ENCODE data around the gene ANKMY1. TPM values are rescaled to one million over a fixed set of nuclear protein-coding genes. Genes with fewer than 3 reads are reported as not detected.

The ANKMY1 gene
- polyA plus RNA-seq, 2 of the 4 experiments (the other 2 are of a cell fraction) = 10.6 to 16.5 TPM

GRCh38 chr2:240559286-240559685 lies 1.5 kb upstream of the ANKMY1 start:
- WGBS (ENCODE audit: missing lambda C conversion rate) = 87% methylated on average over 3 of the region's 3 CpGs
- ATAC-seq = no peak
- TF ChIP-seq ZSCAN20 (CRISPR knock-in tag; IDR thresholded peaks at IDR 0.05) = no peak
- no peak for TF ChIP-seq RFX5 (IDR thresholded peaks at IDR 0.05)
- no peak for TF ChIP-seq CBX8 (IDR thresholded peaks at IDR 0.05)
- TF ChIP-seq POLR2AphosphoS2 (conservative IDR thresholded peaks at IDR 0.05; ENCODE audit: low read length) = no peak
- no peak for TF ChIP-seq MAFK (IDR thresholded peaks at IDR 0.05; ENCODE audit: partially characterized antibody)
- TF ChIP-seq NR3C1 (IDR thresholded peaks at IDR 0.05) = no peak
- TF ChIP-seq EP300 (IDR thresholded peaks at IDR 0.05) = no peak
- no peak for TF ChIP-seq HOXB5 (CRISPR knock-in tag; IDR thresholded peaks at IDR 0.05)
- no peak for TF ChIP-seq TP53 (CRISPR knock-in tag; IDR thresholded peaks at IDR 0.05)
- no peak for TF ChIP-seq FOSL2 (IDR thresholded peaks at IDR 0.05)
- TF ChIP-seq FOSL2 (CRISPR knock-in tag; IDR thresholded peaks at IDR 0.05) = no peak
- no peak for TF ChIP-seq NPAS2 (CRISPR knock-in tag; IDR thresholded peaks at IDR 0.05; ENCODE audit: borderline replicate concordance)
- no peak for TF ChIP-seq HEYL (CRISPR knock-in tag; IDR thresholded peaks at IDR 0.05)
- no peak for TF ChIP-seq REST (IDR thresholded peaks at IDR 0.05)
- no peak for TF ChIP-seq HES2 (IDR thresholded peaks at IDR 0.05)
- TF ChIP-seq ATOH8 (CRISPR knock-in tag; IDR thresholded peaks at IDR 0.05; ENCODE audit: low read depth) = no peak
- ChIA-PET CTCF (no interaction called here), POLR2A (no interaction called here)
- peaks cover 25% of the 10 kb centered on the region for H3K4me1 ChIP-seq
- H3K4me3 ChIP-seq = peak overlapping the region; percentile 87
- H3K9me3 ChIP-seq = no peaks in the 10 kb centered on the region
- peak overlapping the region; percentile 83 for H3K4me2 ChIP-seq
- peak overlapping the region; percentile 98 to 100; a peak in 4 of 6 replicates for H3K27ac ChIP-seq
- FAIRE-seq = no peak
- no peak for DNase-seq (ENCODE audit: low read depth in 1 of 2, low spot score in 1 of 2)

GRCh38 chr2:240558236-240558761 lies 511 bp upstream of the ANKMY1 start:
- 94% methylated on average over 18 of the region's 18 CpGs for WGBS (ENCODE audit: missing lambda C conversion rate)
- CTCF ChIA-PET = interaction anchor here (2.0 kb wide), 1 partner anchor 8 kb away, joined by 9 read pairs; no protein-coding TSS in a partner anchor
- TF ChIP-seq SMC3 (IDR thresholded peaks at IDR 0.05) (no peak), ZFP36 (IDR thresholded peaks at IDR 0.05; ENCODE audit: borderline replicate concordance, partially characterized antibody) (no peak), HOXA7 (CRISPR knock-in tag; IDR thresholded peaks at IDR 0.05) (no peak), RAD21 (conservative IDR thresholded peaks at IDR 0.05 in 1 of 2, IDR thresholded peaks at IDR 0.05 in 1 of 2) (no peak), EHF (CRISPR knock-in tag; IDR thresholded peaks at IDR 0.05) (no peak), EP300 (IDR thresholded peaks at IDR 0.05) (no peak), FOSL2 (IDR thresholded peaks at IDR 0.05) (no peak), FOSL2 (CRISPR knock-in tag; IDR thresholded peaks at IDR 0.05) (no peak), CTCF (IDR thresholded peaks at IDR 0.05) (no peak), ZSCAN20 (CRISPR knock-in tag; IDR thresholded peaks at IDR 0.05) (no peak), ATOH8 (CRISPR knock-in tag; IDR thresholded peaks at IDR 0.05; ENCODE audit: low read depth) (no peak)

More at GRCh38 chr2:240558236-240558761, 511 bp upstream of the ANKMY1 start:
- ATAC-seq (no peak), DNase-seq (ENCODE audit: low read depth in 1 of 2, low spot score in 1 of 2) (no peak), FAIRE-seq (no peak)
- Histone ChIP-seq H3K4me1 (peaks cover 24% of the 10 kb centered on the region), H3K4me2 (peak overlapping the region; percentile 8; the same call in 2 of the 3 replicates), H3K9me3 (no peaks in the 10 kb centered on the region), H3K4me3 (no peak overlapping the region), H3K27ac (no peak overlapping the region)
- POLR2A ChIA-PET = no interaction called here
